Sigmoid colon (tissue), 3 donors: Measurements from ENCODE around the gene TBL1Y.

Experiments used
- POLR2A ChIP-seq, 2 donors: fragments of 450-650 bp; IDR thresholded peaks; one replicate each; pipeline ENCODE4 v1.6.1; 2016; ENCODE audit warnings: antibody characterized with exemption in 2 of 2, mild to moderate bottlenecking in 2 of 2, moderate library complexity in 2 of 2
- TF ChIP-seq, protein P1 (sequence below), 4 experiments: fragments of 450-650 bp in 3 of 4; fragments of 200-600 bp in 1 of 4; IDR thresholded peaks; one replicate each; pipeline ENCODE4 v1.5.1; 2016 to 2019; ENCODE audit warnings: antibody characterized with exemption in 4 of 4, mild to moderate bottlenecking in 3 of 4, moderate library complexity in 2 of 4

- TF ChIP-seq, protein P1, sequence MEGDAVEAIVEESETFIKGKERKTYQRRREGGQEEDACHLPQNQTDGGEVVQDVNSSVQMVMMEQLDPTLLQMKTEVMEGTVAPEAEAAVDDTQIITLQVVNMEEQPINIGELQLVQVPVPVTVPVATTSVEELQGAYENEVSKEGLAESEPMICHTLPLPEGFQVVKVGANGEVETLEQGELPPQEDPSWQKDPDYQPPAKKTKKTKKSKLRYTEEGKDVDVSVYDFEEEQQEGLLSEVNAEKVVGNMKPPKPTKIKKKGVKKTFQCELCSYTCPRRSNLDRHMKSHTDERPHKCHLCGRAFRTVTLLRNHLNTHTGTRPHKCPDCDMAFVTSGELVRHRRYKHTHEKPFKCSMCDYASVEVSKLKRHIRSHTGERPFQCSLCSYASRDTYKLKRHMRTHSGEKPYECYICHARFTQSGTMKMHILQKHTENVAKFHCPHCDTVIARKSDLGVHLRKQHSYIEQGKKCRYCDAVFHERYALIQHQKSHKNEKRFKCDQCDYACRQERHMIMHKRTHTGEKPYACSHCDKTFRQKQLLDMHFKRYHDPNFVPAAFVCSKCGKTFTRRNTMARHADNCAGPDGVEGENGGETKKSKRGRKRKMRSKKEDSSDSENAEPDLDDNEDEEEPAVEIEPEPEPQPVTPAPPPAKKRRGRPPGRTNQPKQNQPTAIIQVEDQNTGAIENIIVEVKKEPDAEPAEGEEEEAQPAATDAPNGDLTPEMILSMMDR (IDR thresholded peaks at IDR 0.05), result no peak
- no peak for TF ChIP-seq POLR2A (IDR thresholded peaks at IDR 0.05)
Observed at GRCh38 chrY:7040662-7041061, 130.2 kb downstream of the TBL1Y start.
